Measurements from ENCODE around the gene TUBE1.

TUBE1 gene

GRCh38 chr6:112032728-112033127 lies 54.6 kb downstream of the TUBE1 start:
- DNase-seq, result no peak

DNA sequence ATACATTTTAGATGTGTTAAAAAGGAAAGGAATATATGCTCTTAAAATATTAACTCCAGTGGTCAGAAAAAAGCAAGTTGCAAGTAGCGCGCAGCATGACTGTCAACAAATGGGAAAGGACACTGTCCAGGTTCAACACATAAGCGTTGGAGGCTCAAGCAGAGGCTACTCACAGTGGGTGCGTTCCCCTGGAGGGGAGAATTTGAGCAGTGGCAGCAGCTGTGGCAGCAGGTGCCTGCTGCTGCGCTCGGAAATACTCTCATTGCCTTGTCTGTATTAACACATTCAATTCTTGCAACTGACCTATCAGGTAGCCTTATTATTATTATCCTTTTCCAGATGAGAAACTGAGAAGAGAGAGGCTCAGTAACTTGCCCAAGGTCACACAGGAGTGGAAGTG lies 55.3 kb downstream of the TUBE1 start:
- DNase-seq, result no peak

DNA sequence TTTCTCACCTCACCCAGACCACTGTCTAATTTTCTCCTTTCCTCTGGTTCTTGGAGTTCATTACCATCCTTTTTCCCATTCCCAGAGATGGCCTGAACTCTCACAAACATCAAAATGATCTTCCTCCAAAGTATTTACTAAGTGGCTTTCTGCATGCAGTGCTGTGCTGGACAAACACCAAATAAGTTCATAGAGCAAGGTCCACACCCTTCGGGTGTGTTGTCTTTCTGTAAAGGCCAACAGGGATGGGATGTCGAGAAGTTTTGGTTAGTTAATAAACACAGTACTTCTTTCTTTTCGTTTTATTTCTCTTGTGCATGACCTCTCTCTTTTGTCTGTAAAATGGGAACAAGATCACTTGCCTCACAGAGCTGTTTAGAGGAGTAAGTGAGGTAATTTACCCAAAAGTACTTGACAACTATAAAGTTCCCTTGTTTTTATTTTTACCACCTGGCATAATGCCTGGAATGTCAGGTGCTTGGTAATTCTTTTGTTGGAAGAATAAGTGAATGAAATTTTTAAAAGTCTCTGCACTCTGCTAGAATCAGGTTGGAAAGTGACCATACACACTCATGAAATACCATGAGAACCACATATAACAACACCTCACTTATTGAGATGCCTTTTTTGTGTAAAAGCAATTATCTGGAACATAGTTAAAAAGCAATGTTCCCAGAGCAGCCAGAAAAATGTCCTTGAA lies 56.2 kb downstream of the TUBE1 start:
- DNase-seq, result no peak

DNA sequence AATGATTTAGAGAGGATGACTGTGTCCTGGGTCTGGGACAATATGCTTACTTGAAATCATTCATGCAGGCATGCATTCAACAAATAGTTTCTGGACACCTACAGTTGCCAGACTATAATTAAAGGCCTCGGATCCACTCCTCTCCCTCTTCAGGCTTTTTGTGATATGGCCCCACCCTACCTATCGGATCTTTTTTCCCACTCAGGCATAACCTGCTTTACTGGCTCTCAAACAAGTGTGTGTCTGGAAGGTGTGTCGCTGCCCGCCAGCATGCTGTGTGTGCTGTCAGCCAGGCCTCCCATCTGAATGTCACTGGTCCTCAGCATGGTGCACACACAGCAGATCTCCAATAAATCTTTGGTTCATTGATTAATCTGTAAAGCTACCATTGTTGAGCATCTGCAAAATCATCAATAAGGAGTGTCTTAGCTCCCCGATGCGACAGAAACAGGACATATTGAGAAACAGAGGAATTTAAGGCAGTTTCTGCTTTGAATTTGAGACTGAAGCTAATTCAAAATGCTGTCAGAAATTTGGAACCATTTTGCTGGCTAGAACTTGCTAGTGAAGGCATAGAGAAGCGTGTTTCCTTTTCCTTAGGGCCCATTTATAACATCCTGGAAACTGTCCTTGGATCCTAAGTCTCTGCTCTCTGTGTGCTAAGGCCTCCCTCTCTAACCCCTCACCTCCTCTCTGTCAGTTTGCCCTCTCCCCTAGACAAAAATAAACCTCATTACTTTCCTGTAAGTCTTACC lies 56.9 kb downstream of the TUBE1 start:
- no peak for DNase-seq

- peak; percentile 64 for DNase-seq
Observed at GRCh38 chr6:112029045-112029822, 58.0 kb downstream of the TUBE1 start.

DNA sequence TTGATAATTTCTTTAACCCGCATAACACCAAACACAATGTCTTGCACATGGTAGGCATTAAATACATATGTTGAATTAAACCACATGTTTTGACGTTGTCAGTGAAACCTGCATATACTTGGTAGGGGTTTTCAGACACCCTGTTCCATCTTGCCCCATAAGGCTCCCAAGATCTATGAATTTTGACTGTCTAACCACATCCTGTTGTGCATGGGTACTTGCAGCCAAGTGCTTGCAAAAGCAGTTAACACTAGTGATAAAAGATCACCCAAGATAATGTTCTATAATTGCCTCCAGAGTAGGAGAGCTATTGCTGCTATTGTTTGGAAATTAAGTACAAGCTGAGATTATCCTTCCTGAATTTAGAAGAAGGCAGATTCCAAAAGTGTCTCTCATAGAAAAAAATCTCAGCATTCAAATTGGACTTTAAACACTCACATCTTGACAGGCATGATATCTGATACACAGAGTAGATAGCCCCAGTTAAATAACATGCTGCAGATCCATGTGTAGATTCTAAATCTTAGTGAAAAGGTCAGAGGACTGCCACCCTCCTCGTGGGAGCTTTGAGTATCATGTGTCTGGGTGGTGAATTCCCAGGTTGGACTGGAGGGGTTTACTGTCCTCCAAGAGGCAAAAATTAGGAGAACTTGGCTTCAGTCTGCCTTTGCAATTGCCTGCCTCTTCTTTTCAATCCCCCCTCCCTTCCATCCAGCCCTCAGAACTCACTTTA lies 59.2 kb downstream of the TUBE1 start:
- DNase-seq, result peak; percentile 26

DNA sequence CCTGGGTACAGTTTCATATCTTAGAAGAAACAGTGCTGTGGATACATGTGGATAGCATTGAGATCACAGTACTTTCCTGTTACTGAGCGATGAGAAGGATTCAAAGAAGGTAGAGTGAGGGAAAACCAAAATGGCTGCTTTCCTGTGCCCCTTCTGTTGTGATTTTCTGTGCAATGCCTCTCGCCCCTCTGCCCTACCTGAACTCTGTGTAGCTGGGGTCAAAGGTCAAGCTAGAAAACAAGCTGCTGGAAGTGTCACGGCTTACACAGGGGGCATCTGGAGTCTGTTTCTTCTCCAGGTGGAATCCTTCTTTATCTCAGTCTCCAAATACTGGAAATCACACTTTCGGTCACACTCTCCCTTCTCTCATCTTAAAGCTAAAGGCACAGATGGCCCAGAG lies 60.3 kb downstream of the TUBE1 start:
- DNase-seq, result no peak

DNA sequence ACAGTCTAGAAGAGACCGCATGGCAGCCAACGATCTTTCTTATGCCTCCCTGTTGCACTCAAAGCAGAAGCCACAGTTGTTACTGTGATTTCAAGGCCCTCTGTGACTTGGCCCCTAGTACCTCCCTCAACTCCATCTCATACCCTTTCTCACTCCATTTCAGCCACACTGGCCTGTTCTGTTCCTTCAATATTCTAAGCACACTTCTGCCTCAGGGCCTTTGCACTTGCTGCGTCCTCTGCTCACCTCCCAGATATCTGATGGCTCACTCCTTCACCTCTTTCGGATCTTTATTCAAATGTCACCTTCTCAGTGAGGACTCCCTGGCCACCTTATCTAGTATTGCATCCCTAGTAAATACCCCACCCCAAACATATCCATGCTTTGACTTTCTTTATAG lies 62.8 kb downstream of the TUBE1 start:
- no peak for DNase-seq

DNA sequence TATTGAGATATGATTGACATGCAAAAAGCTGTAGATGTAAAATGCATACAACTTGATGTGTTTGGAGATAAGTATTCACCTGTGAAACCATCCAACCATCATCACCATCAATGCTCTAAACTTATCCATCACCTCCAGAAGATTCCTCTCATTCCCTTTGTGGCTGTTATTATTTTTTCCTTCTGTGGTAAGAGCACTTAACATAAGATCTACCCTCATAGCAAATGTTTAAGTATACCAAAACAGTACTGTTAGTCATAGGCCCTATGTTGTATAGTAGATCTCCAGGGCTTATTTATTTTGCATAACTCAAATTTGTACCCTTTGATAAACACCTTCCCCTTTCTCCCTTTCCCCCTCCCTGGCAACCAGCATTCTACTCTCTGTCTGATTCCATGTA lies 64.5 kb downstream of the TUBE1 start:
- DNase-seq, result no peak

GRCh38 chr6:112021691-112022310 lies 65.5 kb downstream of the TUBE1 start:
- no peak for DNase-seq

Measured in activated CD4-positive, alpha-beta T cell treated with anti-CD3 and anti-CD28 coated beads, Interleukin-2, amount 50 U/mL, for 1 hour (primary cell).